Mammary epithelial cell (primary cell): ENCODE data around the gene CLEC17A.

Source experiments
- CTCF ChIP-seq, 2 donors: IDR thresholded peaks in 1 of 2; conservative IDR thresholded peaks in 1 of 2; 2 replicates each; pipeline ENCODE4 v1.5.1; 2011 to 2012; ENCODE audit warnings: inconsistent platforms in 2 of 2, low read length in 2 of 2, mild to moderate bottlenecking in 2 of 2, control low read depth in 1 of 2, low read depth in 1 of 2; ENCODE audit not compliant: insufficient read depth in 1 of 2; ENCODE audit errors: extremely low read depth in 1 of 2
- EZH2 ChIP-seq: IDR thresholded peaks from 2 replicates; pipeline ENCODE4 v1.6.1; 2012; ENCODE audit warnings: low read length, inconsistent platforms, borderline replicate concordance

GRCh38 chr19:14553939-14554243 is 29.0 kb upstream of the CLEC17A start:
- TF ChIP-seq EZH2 (no peak), CTCF (conservative IDR thresholded peaks at IDR 0.05 in 1 of 2, IDR thresholded peaks at IDR 0.05 in 1 of 2; ENCODE audit: extremely low read depth in 1 of 2, insufficient read depth in 1 of 2, low read depth in 1 of 2, low read length in 2 of 2) (no peak)
